ENCODE results near the gene DPH1.
A peak's percentile ranks its signal among the peaks of the same experiment; 100 is the strongest.
"Not testable (repeated sequence)": the region's sequence is repeated elsewhere in the genome, so short reads cannot be mapped to it uniquely, and the experiment has no call there.

DPH1 gene

GRCh38 chr17:2011411-2012371, 18.3 kb upstream of the DPH1 start:
- TF ChIP-seq CTCF (IDR thresholded peaks at IDR 0.05) = no peak
- Histone ChIP-seq H3K36me3 (no peaks in the 10 kb centered on the region), H3K4me1 (peaks cover 0 to 47% (median 44%) of the 10 kb centered on the region in 4 donors), H3K4me3 (peak overlapping the region in 1 of 2 donors; percentile 28), H3K9me3 (no peaks in the 10 kb centered on the region), H3K27ac (peak overlapping the region; percentile 77 to 79), H3K27me3 (no peaks in the 10 kb centered on the region)
- intact Hi-C loops (cut with DNase I; ENCODE audit: low total_unique reads) = no loop called here
- peak; percentile 56 to 81 for DNase-seq

- TF ChIP-seq CTCF (IDR thresholded peaks at IDR 0.05) = no peak
- peaks cover 0 to 47% (median 44%) of the 10 kb centered on the region in 4 donors for H3K4me1 ChIP-seq
- no peaks in the 10 kb centered on the region for H3K9me3 ChIP-seq
- no peak for DNase-seq
- intact Hi-C loops (cut with DNase I; ENCODE audit: low total_unique reads) = no loop called here
- peak overlapping the region in 1 of 2 donors; percentile 28 for H3K4me3 ChIP-seq
- no peaks in the 10 kb centered on the region for H3K27me3 ChIP-seq
- H3K36me3 ChIP-seq = no peaks in the 10 kb centered on the region
- peak overlapping the region; percentile 77 to 79 for H3K27ac ChIP-seq
Observed at GRCh38 chr17:2012499-2012898, 17.5 kb upstream of the DPH1 start.

GRCh38 chr17:2013220-2013993, 16.5 kb upstream of the DPH1 start:
- intact Hi-C loops (cut with DNase I; ENCODE audit: low total_unique reads); H3K27me3 ChIP-seq; H3K9me3 ChIP-seq; DNase-seq; H3K36me3 ChIP-seq; H3K4me3 ChIP-seq: not testable (repeated sequence)
- peaks cover 0 to 47% (median 44%) of the 10 kb centered on the region in 4 donors for H3K4me1 ChIP-seq
- peak overlapping the region; percentile 77 to 79 for H3K27ac ChIP-seq

GRCh38 chr17:2013994-2014317, 16.0 kb upstream of the DPH1 start:
- no peak for TF ChIP-seq CTCF (IDR thresholded peaks at IDR 0.05)
- no peaks in the 10 kb centered on the region for H3K9me3 ChIP-seq
- H3K4me1 ChIP-seq = peaks cover 0 to 47% (median 44%) of the 10 kb centered on the region in 4 donors
- no peaks in the 10 kb centered on the region for H3K36me3 ChIP-seq
- no peaks in the 10 kb centered on the region for H3K27me3 ChIP-seq
- peak overlapping the region; percentile 37 to 79 for H3K27ac ChIP-seq
- H3K4me3 ChIP-seq = no peak overlapping the region
- intact Hi-C loops (cut with DNase I; ENCODE audit: low total_unique reads) = no loop called here
- peak in 1 of 2 donors; percentile 86 for DNase-seq

- no peaks in the 10 kb centered on the region for H3K36me3 ChIP-seq
- intact Hi-C loops (cut with DNase I; ENCODE audit: low total_unique reads) = no loop called here
- no peak overlapping the region for H3K4me3 ChIP-seq
- H3K4me1 ChIP-seq = peaks cover 0 to 47% (median 44%) of the 10 kb centered on the region in 4 donors
- no peak for TF ChIP-seq CTCF (IDR thresholded peaks at IDR 0.05)
- no peak for DNase-seq
- H3K27ac ChIP-seq = no peak overlapping the region
- no peaks in the 10 kb centered on the region for H3K27me3 ChIP-seq
- H3K9me3 ChIP-seq = no peaks in the 10 kb centered on the region
Observed at GRCh38 chr17:2015314-2015713, 14.6 kb upstream of the DPH1 start.

- no peak for DNase-seq
Observed at GRCh38 chr17:2016494-2016893, 13.5 kb upstream of the DPH1 start.

More at GRCh38 chr17:2016494-2016893, 13.5 kb upstream of the DPH1 start:
- Histone ChIP-seq H3K9me3 (no peaks in the 10 kb centered on the region), H3K4me1 (peaks cover 0 to 40% (median 37%) of the 10 kb centered on the region in 4 donors), H3K27me3 (no peaks in the 10 kb centered on the region), H3K27ac (no peak overlapping the region), H3K4me3 (no peak overlapping the region), H3K36me3 (no peaks in the 10 kb centered on the region)
- intact Hi-C loops (cut with DNase I; ENCODE audit: low total_unique reads) = no loop called here
- TF ChIP-seq CTCF (IDR thresholded peaks at IDR 0.05) = no peak

Measured in tibial artery (tissue), 4 donors.